ENCODE measurements around the gene WNT11. TPM values are rescaled to one million over a fixed set of nuclear protein-coding genes. Genes with fewer than 3 reads are reported as not detected.

The WNT11 gene
- total and polyA plus RNA-seq, 2 experiments from 2014 or later, result not detected

DNA sequence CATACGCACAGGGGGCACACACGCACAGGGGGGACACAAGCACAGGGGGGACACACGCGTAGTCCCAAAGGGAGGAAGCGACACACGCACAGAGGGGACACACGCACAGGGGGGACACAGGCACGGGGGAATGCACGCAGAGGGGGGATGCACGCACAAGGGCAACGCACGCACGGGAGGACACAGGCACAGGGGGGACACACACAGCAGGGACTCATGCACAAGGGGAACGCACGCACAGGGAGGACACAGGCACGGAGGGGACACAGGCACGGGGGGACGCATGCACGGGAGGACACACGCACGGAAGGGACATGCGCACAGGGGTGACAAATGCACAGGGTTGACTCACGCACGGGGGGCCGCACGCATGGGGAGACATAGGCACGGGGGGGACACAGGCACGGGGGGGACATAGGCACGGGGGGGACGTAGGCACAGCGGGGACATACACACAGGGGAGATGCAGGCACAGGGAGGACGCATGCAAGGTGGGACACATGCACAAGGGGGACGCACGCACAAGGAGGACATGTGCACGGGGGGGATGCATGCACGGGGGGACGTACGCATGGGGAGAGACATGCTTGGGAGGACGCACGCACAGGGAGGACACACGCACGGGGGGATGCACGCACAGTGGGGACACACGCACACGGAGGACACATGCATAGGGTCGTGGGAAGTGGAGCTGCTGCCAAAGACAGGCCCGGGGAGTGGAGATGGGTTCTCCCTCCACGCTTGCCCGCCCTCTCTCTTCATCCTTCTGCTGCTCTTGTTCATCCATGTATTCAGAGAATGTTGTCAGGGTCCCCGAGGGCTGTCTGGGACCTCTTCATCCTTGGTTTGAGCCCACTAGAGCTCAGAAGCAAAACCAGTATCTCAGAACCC lies 41.2 kb downstream of the WNT11 start:
- Histone ChIP-seq H3K4me3 (no peak overlapping the region), H4K20me1 (ENCODE audit: insufficient read depth) (no peaks in the 10 kb centered on the region), H3K27me3 (replicated peaks; ENCODE audit: insufficient read depth) (peaks cover 6% of the 10 kb centered on the region; the same call in 1 of the 2 replicates), H3K4me2 (ENCODE audit: unreplicated experiment) (no peak overlapping the region), H3K9ac (no peak overlapping the region), H2AFZ (no peak overlapping the region), H3K27ac (no peak overlapping the region), H3K4me1 (ENCODE audit: insufficient read depth) (peaks cover 7% of the 10 kb centered on the region; the same call in 1 of the 2 replicates), H3K79me2 (ENCODE audit: insufficient read depth) (no peaks in the 10 kb centered on the region), H3K9me3 (ENCODE audit: low read depth) (no peaks in the 10 kb centered on the region), H3K36me3 (ENCODE audit: low read depth) (no peaks in the 10 kb centered on the region), H3K9me2 (ENCODE audit: insufficient read depth) (no peaks in the 10 kb centered on the region), H3F3A (ENCODE audit: insufficient read depth) (no peaks in the 10 kb centered on the region)
- no peak for TF ChIP-seq EZH2 (IDR thresholded peaks at IDR 0.05; ENCODE audit: insufficient read depth, poor library complexity, severe bottlenecking)
- DNase-seq, result no peak
- 75 to 88% methylated on average over 12 to 49 of the region's 50 CpGs for WGBS, 2 experiments (ENCODE audit: low coverage in 1 of 2, low lambda C conversion rate in 2 of 2, missing lambda C conversion rate in 2 of 2)
- in situ Hi-C loops (cut with MboI), result no loop called here

DNA sequence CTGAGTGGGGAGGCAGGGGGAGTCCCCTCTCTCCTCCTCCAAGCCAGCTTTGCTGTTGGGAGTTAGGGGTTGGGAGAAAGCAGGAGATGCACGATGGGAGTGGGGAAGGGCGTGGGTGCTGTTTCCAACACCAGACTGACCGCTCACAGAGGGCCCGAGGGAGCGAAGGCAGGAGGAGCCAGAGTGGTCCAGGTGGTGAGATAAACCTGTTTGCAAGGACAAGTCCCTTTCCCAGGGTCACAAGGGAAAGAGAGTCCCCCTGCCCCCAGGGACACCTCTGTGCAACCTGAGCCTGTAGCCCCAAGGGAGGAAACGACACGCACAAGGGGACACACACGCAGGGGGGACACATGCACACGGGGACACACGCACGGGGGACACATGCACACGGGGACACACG lies 42.2 kb downstream of the WNT11 start:
- Histone ChIP-seq H3K9me2 (ENCODE audit: insufficient read depth) (no peaks in the 10 kb centered on the region), H3K4me2 (ENCODE audit: unreplicated experiment) (no peak overlapping the region), H3F3A (ENCODE audit: insufficient read depth) (no peaks in the 10 kb centered on the region), H4K20me1 (ENCODE audit: insufficient read depth) (no peaks in the 10 kb centered on the region), H3K36me3 (ENCODE audit: low read depth) (no peaks in the 10 kb centered on the region), H3K79me2 (ENCODE audit: insufficient read depth) (no peaks in the 10 kb centered on the region), H3K27me3 (replicated peaks; ENCODE audit: insufficient read depth) (peaks cover 6% of the 10 kb centered on the region; the same call in 1 of the 2 replicates), H3K27ac (no peak overlapping the region), H3K4me3 (no peak overlapping the region), H3K9me3 (ENCODE audit: low read depth) (no peaks in the 10 kb centered on the region), H2AFZ (no peak overlapping the region), H3K9ac (no peak overlapping the region), H3K4me1 (ENCODE audit: insufficient read depth) (peaks cover 7% of the 10 kb centered on the region; the same call in 1 of the 2 replicates)
- 75% methylated on average over 5 to 13 of the region's 13 CpGs for WGBS, 2 experiments (ENCODE audit: low coverage in 1 of 2, low lambda C conversion rate in 2 of 2, missing lambda C conversion rate in 2 of 2)
- no peak for TF ChIP-seq EZH2 (IDR thresholded peaks at IDR 0.05; ENCODE audit: insufficient read depth, poor library complexity, severe bottlenecking)
- in situ Hi-C loops (cut with MboI), result no loop called here
- no peak for DNase-seq

DNA sequence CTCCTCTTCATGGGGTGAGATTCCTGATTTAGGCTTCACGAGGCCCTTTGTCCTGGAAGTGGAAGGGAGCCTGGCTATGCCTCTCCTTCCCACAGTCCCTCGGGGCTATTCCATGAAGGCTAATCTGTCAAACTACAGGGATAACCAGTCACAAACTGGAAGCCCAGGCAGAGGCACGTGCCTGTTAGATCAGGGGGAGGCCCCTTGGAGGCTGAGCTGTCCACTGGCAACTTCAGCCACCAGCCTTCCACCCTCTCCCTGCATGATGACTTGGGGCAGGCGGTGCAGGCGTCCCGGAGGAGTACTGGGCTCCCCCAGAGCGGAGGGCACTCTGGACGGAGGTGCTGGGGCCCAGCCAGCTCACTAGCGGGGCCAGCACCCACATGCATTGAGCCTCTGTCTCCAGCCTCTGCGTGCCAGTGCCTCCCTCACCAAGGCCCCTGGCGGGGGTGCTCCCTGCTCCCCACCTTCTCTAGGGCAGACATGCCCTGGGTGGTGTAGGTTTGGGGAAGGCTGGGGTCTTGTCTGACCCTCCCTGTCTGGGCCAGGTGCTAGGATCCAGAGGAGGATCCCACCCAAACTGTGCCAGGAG lies 42.9 kb downstream of the WNT11 start:
- Histone ChIP-seq H3K9me3 (ENCODE audit: low read depth) (no peaks in the 10 kb centered on the region), H3F3A (ENCODE audit: insufficient read depth) (no peaks in the 10 kb centered on the region), H3K27me3 (replicated peaks; ENCODE audit: insufficient read depth) (peaks cover 6% of the 10 kb centered on the region; the same call in 1 of the 2 replicates), H3K4me1 (ENCODE audit: insufficient read depth) (peaks cover 7% of the 10 kb centered on the region; the same call in 1 of the 2 replicates), H3K4me2 (ENCODE audit: unreplicated experiment) (no peak overlapping the region), H3K9ac (no peak overlapping the region), H3K79me2 (ENCODE audit: insufficient read depth) (no peaks in the 10 kb centered on the region), H2AFZ (no peak overlapping the region), H3K36me3 (ENCODE audit: low read depth) (no peaks in the 10 kb centered on the region), H3K4me3 (no peak overlapping the region), H4K20me1 (ENCODE audit: insufficient read depth) (no peaks in the 10 kb centered on the region), H3K9me2 (ENCODE audit: insufficient read depth) (no peaks in the 10 kb centered on the region), H3K27ac (no peak overlapping the region)
- TF ChIP-seq EZH2phosphoT487 (IDR thresholded peaks at IDR 0.05; ENCODE audit: insufficient read depth, low read depth) (no peak), EZH2 (IDR thresholded peaks at IDR 0.05; ENCODE audit: insufficient read depth, poor library complexity, severe bottlenecking) (no peak)
- 75 to 81% methylated on average over 9 to 11 of the region's 11 CpGs for WGBS, 2 experiments (ENCODE audit: low coverage in 1 of 2, low lambda C conversion rate in 2 of 2, missing lambda C conversion rate in 2 of 2)
- no peak for DNase-seq
- in situ Hi-C loops (cut with MboI), result no loop called here

DNA sequence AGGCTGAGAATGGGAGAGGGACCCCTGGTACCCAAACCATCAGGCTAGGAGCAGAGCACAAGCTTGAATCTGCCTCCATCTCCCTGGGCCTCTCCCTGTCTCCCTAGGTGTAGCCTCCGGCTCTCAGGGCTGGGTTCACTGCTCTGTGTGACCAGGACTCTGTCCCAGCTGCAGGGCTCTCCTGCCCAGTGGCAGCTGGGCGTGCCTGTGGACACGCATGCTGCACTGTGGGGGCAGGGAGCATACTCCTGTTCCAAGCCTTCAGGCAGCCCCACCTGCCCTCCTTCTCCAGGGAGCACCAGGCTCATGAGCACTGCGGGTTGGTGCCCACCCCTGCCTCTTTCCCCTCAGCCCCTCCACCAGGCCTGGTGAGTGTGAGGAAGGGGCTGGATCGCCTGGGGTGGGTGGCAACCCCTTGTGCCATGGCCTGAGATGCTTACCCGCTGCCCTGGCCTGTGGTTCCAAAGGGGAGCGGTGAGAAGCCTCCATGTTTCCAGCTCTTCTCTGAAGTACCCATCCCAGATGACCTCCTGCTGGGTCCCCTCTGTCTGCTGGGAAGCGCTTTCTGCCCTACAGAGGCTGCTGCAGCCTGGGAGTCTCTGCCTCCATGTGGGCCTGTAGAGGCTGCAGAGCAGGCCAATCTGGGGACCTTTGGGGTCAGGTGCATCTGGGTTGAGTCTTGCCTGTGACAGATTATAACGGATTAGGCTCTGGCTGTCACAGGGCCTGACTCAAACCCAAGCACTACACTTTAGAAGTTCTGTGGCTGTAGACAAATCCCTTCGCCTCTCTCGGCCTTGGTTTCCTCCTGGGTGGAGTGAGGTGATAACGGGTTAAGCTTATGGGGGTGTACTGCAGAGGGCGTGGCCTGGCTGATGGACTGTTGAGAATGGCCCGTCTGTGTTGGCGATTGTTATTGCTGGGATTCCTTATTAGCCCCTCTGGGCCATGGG lies 43.7 kb downstream of the WNT11 start:
- H4K20me1 ChIP-seq (ENCODE audit: insufficient read depth), result no peaks in the 10 kb centered on the region
- no peak overlapping the region for H3K4me3 ChIP-seq
- no peak overlapping the region for H3K4me2 ChIP-seq (ENCODE audit: unreplicated experiment)
- H3K27ac ChIP-seq, result no peak overlapping the region
- 85 to 90% methylated on average over 14 to 15 of the region's 15 CpGs for WGBS, 2 experiments (ENCODE audit: low coverage in 1 of 2, low lambda C conversion rate in 2 of 2, missing lambda C conversion rate in 2 of 2)
- H3K27me3 ChIP-seq (replicated peaks; ENCODE audit: insufficient read depth), result peaks cover 6% of the 10 kb centered on the region; the same call in 1 of the 2 replicates
- no peaks in the 10 kb centered on the region for H3K79me2 ChIP-seq (ENCODE audit: insufficient read depth)
- in situ Hi-C loops (cut with MboI), result no loop called here
- DNase-seq, result no peak
- H3F3A ChIP-seq (ENCODE audit: insufficient read depth), result no peaks in the 10 kb centered on the region
- H3K9me2 ChIP-seq (ENCODE audit: insufficient read depth), result no peaks in the 10 kb centered on the region
- H3K36me3 ChIP-seq (ENCODE audit: low read depth), result no peaks in the 10 kb centered on the region
- H2AFZ ChIP-seq, result no peak overlapping the region
- H3K9ac ChIP-seq, result no peak overlapping the region
- peaks cover 7% of the 10 kb centered on the region; the same call in 1 of the 2 replicates for H3K4me1 ChIP-seq (ENCODE audit: insufficient read depth)
- TF ChIP-seq EZH2phosphoT487 (IDR thresholded peaks at IDR 0.05; ENCODE audit: insufficient read depth, low read depth), result no peak
- TF ChIP-seq EZH2 (IDR thresholded peaks at IDR 0.05; ENCODE audit: insufficient read depth, poor library complexity, severe bottlenecking), result no peak
- H3K9me3 ChIP-seq (ENCODE audit: low read depth), result no peaks in the 10 kb centered on the region

Measured in GM23248 (cell line).